CD4-positive, CD25-positive, alpha-beta regulatory T cell (primary cell): ENCODE measurements around the gene SUMO2. TPM values are rescaled to one million over a fixed set of nuclear protein-coding genes. Genes with fewer than 3 reads are reported as not detected.

Source experiments
- ATAC-seq, 2 donors: fragments of 150-1000 bp; cut with Tn5 transposase; one replicate each; pipeline ENCODE4 v1.10.0; 2021; ENCODE audit warnings: low read depth in 2 of 2, moderate number of reproducible peaks in 2 of 2, moderate library complexity in 1 of 2
- DNase-seq, 3 donors: peaks; one replicate each; pipeline versions ENCODE4 v3.0.0 to v3.0.0-alpha.2; 2012 to 2022; ENCODE audit warnings: mixed read lengths in 1 of 3
- H3K27ac ChIP-seq: one replicate; pipeline ENCODE4 v1.7.0; 2013; ENCODE audit warnings: mild to moderate bottlenecking, low read length; ENCODE audit not compliant: insufficient read depth, poor library complexity, severe bottlenecking
- H3K27me3 ChIP-seq: one replicate; pipeline ENCODE4 v1.7.0; 2013; ENCODE audit warnings: low read length; ENCODE audit not compliant: control insufficient read depth, insufficient read depth
- H3K36me3 ChIP-seq: one replicate; pipeline ENCODE4 v1.7.0; 2013; ENCODE audit warnings: mild to moderate bottlenecking, low read length, moderate library complexity; ENCODE audit not compliant: control insufficient read depth, insufficient read depth
- H3K4me1 ChIP-seq: 2 replicates; pipeline ENCODE4 v1.7.0; 2013; ENCODE audit warnings: mild to moderate bottlenecking, low read length; ENCODE audit not compliant: insufficient read depth, control insufficient read depth, poor library complexity, severe bottlenecking
- H3K4me3 ChIP-seq: one replicate; pipeline ENCODE4 v1.7.0; 2013; ENCODE audit warnings: low read depth, mild to moderate bottlenecking, low read length, moderate library complexity
- H3K9me3 ChIP-seq, 2 experiments: 1 replicate in 1 of 2; 2 replicates in 1 of 2; pipeline ENCODE4 v1.7.0; 2013; ENCODE audit warnings: low read length in 2 of 2, mild to moderate bottlenecking in 1 of 2, moderate library complexity in 1 of 2; ENCODE audit not compliant: control insufficient read depth in 2 of 2
- H3K27ac Mint-ChIP-seq, 3 donors: one replicate each; pipeline ENCODE4 v1.8.0; 2020 to 2022; ENCODE audit warnings: mild to moderate bottlenecking in 3 of 3, mixed read lengths in 3 of 3, moderate library complexity in 2 of 3
- H3K27me3 Mint-ChIP-seq: one replicate; pipeline ENCODE4 v1.8.0; 2022; ENCODE audit warnings: mild to moderate bottlenecking, mixed read lengths
- H3K36me3 Mint-ChIP-seq: one replicate; pipeline ENCODE4 v1.8.0; 2020; ENCODE audit warnings: mixed read lengths
- H3K4me1 Mint-ChIP-seq, 4 donors: one replicate each; pipeline ENCODE4 v1.8.0; 2020 to 2022; ENCODE audit warnings: mixed read lengths in 4 of 4, mild to moderate bottlenecking in 1 of 4
- H3K4me3 Mint-ChIP-seq, 4 donors: one replicate each; pipeline ENCODE4 v1.8.0; 2020 to 2022; ENCODE audit warnings: mild to moderate bottlenecking in 4 of 4, mixed read lengths in 4 of 4, moderate library complexity in 3 of 4
- H3K9me3 Mint-ChIP-seq, 7 donors: one replicate each; pipeline ENCODE4 v1.8.0; 2020 to 2022; ENCODE audit warnings: mixed read lengths in 7 of 7, mild to moderate bottlenecking in 3 of 7, moderate library complexity in 2 of 7
- polyA plus RNA-seq, 4 donors: library from polyadenylated mRNA; unstranded; fragments of 300-500 nt; fragmentation: Illumina TruSeq; gene quantifications; one replicate each; pipeline ENCODE4 v1.2.3, GENCODE V29; 2021
- total RNA-seq: library from RNA; stranded (reverse); gene quantifications from one replicate; pipeline ENCODE4 v1.2.3, GENCODE V29; 2022

The SUMO2 gene
- total RNA-seq (318 TPM), polyA plus RNA-seq (100 to 1,000 TPM; 416 to 660 (median 495) TPM)

DNA sequence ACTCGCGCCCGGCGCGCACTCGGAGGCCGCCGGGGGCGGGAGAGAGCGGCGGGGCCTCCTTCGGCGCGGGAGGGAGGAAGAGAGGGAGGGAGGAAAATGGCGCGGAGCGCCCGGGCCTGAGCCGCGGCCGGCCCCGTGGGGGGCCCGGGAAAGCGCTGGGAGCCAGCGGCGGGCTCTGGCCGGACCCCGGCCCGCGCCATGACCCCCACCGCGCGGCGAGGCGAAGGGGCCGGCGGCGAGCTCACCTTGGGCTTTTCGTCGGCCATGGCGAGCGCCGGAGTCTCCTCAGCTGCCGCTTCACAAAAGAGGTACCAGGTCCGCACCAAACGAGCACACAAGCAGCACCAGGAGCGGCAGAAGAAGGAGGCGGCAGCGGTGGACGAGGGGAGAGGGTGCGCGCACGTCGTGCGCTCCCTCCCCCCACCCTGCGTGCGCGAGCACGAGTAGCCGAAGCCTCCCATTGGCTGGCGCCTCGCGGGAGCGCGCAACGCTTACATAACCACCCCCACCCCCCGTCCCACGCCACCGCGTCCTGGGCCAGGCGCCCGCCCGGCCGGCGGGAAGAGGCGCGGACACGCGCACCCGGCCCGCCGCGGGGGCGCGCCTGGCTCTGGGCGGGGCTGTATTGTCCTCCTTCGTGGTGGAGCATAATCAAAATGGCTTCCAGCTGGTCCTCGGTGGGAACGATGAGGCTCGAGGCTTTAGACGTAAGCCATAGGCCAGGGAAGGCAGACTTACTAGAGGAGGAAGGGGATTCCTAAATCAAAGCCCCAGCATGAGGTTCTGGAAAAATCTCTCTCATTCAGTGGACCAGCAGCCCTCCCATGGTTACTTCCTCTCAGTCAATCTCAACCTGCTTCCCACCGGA lies at the start of gene SUMO2:
Gene SUMO2 (minus strand): TSS at position 391 of the 868 bp plus-strand sequence. CDS start 125 bp downstream, at position 266.
- ATAC-seq (peak; percentile 86 to 87), DNase-seq (peak; percentile 89 to 98 (median 94))
- Histone ChIP-seq H3K4me3 (peak within 1 kb of the TSS; percentile 98), H3K27me3 (no peaks in the 10 kb centered on the region), H3K27ac (peak within 1 kb of the TSS; percentile 97), H3K4me1 (peaks cover 47% of the 10 kb centered on the region), H3K9me3 (no peaks in the 10 kb centered on the region), H3K36me3 (peaks cover 15% of the 10 kb centered on the region)
- peaks cover 16% of the 10 kb centered on the region for H3K27me3 Mint-ChIP-seq
- no peaks in the 10 kb centered on the region for H3K9me3 Mint-ChIP-seq
- peaks cover 16 to 47% (median 28%) of the 10 kb centered on the region in 4 donors for H3K4me1 Mint-ChIP-seq
- peak within 1 kb of the TSS; percentile 95 to 97 (median 97) for H3K27ac Mint-ChIP-seq
- H3K4me3 Mint-ChIP-seq = peak within 1 kb of the TSS; percentile 94 to 98 (median 95)
- H3K36me3 Mint-ChIP-seq = no peaks in the 10 kb centered on the region

DNA sequence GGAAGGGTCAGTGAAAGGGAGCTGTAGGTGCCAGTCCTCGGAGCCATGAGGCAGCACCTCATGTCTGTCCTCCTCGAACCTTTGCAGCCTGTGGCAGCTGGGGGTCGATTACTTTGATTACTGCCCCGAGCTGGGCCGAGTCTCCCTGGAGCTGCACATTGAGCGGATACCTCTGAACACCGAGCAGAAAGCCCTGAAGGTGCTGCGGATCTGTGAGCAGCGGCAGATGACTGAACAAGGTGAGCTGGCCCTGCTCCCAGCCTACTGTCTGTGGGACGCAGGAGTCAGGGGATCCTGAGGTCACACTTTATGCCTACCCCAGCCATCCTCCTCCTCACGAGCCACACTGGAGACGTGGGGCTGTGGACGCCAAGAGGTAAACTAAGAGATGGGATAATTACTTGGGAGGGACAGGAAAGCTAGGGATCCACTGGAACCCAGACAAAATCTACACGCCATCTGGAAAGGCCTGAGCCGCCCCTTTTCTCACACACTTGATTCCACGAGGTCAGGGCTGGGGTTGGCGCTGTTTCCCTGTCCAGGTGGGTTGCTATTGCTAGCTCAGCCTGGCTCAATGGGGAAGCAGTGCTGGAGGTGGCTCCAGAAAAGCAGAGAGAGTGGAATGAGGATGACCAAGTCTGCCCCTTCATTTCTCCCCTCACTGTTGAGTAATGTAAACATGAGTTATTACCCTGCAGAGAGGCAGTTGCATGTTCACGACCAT lies 49.1 kb upstream of the SUMO2 start:
- Histone ChIP-seq H3K27me3 (no peaks in the 10 kb centered on the region), H3K36me3 (peaks cover 78% of the 10 kb centered on the region), H3K4me1 (no peaks in the 10 kb centered on the region), H3K4me3 (no peak overlapping the region), H3K9me3 (no peaks in the 10 kb centered on the region), H3K27ac (no peak overlapping the region)
- Mint-ChIP-seq H3K4me3 (no peak overlapping the region), H3K4me1 (peaks cover 0 to 3% (median 0%) of the 10 kb centered on the region in 4 donors), H3K36me3 (peaks cover 32% of the 10 kb centered on the region), H3K27ac (no peak overlapping the region), H3K27me3 (no peaks in the 10 kb centered on the region), H3K9me3 (no peaks in the 10 kb centered on the region)
- DNase-seq (no peak), ATAC-seq (no peak)

- H3K9me3 ChIP-seq = no peaks in the 10 kb centered on the region
- DNase-seq (no peak), ATAC-seq (no peak)
- Mint-ChIP-seq H3K36me3 (peaks cover 30% of the 10 kb centered on the region), H3K4me1 (peaks cover 0 to 3% (median 0%) of the 10 kb centered on the region in 4 donors), H3K9me3 (no peaks in the 10 kb centered on the region), H3K27ac (no peak overlapping the region), H3K4me3 (no peak overlapping the region), H3K27me3 (no peaks in the 10 kb centered on the region)
- no peak overlapping the region for H3K27ac ChIP-seq
- peaks cover 79% of the 10 kb centered on the region for H3K36me3 ChIP-seq
- no peaks in the 10 kb centered on the region for H3K27me3 ChIP-seq
- no peaks in the 10 kb centered on the region for H3K4me1 ChIP-seq
- no peak overlapping the region for H3K4me3 ChIP-seq
Observed at GRCh38 chr17:75231071-75231470, 48.3 kb upstream of the SUMO2 start.

GRCh38 chr17:75228847-75229246 lies 46.1 kb upstream of the SUMO2 start:
- Histone ChIP-seq H3K4me1 (no peaks in the 10 kb centered on the region), H3K27ac (no peak overlapping the region), H3K4me3 (no peak overlapping the region), H3K27me3 (no peaks in the 10 kb centered on the region), H3K9me3 (no peaks in the 10 kb centered on the region), H3K36me3 (peaks cover 75% of the 10 kb centered on the region)
- H3K4me1 Mint-ChIP-seq = no peaks in the 10 kb centered on the region
- peaks cover 35% of the 10 kb centered on the region for H3K36me3 Mint-ChIP-seq
- no peak for DNase-seq
- no peaks in the 10 kb centered on the region for H3K27me3 Mint-ChIP-seq
- H3K4me3 Mint-ChIP-seq = no peak overlapping the region
- no peak overlapping the region for H3K27ac Mint-ChIP-seq
- no peak for ATAC-seq
- H3K9me3 Mint-ChIP-seq = no peaks in the 10 kb centered on the region

DNA sequence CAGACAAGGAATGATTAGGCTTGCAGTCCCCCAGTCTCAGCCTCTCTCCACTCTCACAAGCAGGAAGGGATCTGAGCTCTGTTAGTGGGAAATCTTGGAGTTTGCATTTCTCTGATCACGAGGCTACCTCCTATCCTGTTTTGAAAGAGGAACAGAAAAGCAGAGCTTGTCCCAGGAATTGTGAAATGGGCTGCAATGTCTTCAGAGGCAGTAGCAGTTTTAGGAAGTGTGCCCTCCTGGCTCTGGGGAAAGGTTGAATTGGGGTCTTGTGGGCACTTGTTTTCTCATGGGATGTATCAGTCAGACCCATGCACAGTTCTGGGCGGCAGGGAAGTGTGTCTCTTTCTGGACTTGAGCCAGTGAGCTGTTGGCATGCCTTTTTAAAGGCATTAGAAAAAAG lies 45.5 kb upstream of the SUMO2 start:
- H3K36me3 Mint-ChIP-seq = peaks cover 35% of the 10 kb centered on the region
- no peak for ATAC-seq

GRCh38 chr17:75227729-75228128 lies 45.0 kb upstream of the SUMO2 start:
- H3K9me3 Mint-ChIP-seq = no peaks in the 10 kb centered on the region
- H3K4me1 Mint-ChIP-seq = no peaks in the 10 kb centered on the region
- H3K4me3 Mint-ChIP-seq = no peak overlapping the region
- DNase-seq (no peak), ATAC-seq (no peak)
- Histone ChIP-seq H3K9me3 (no peaks in the 10 kb centered on the region), H3K27ac (no peak overlapping the region), H3K4me3 (no peak overlapping the region), H3K27me3 (no peaks in the 10 kb centered on the region), H3K4me1 (no peaks in the 10 kb centered on the region), H3K36me3 (peaks cover 75% of the 10 kb centered on the region)
- no peaks in the 10 kb centered on the region for H3K27me3 Mint-ChIP-seq
- no peak overlapping the region for H3K27ac Mint-ChIP-seq
- peaks cover 31% of the 10 kb centered on the region for H3K36me3 Mint-ChIP-seq

More for the DNA sequence above, 45.5 kb upstream of the SUMO2 start:
- H3K27ac ChIP-seq = no peak overlapping the region
- no peak overlapping the region for H3K4me3 Mint-ChIP-seq
- H3K4me1 ChIP-seq = no peaks in the 10 kb centered on the region
- no peaks in the 10 kb centered on the region for H3K27me3 Mint-ChIP-seq
- no peaks in the 10 kb centered on the region for H3K27me3 ChIP-seq
- DNase-seq = no peak
- peaks cover 75% of the 10 kb centered on the region for H3K36me3 ChIP-seq
- no peaks in the 10 kb centered on the region for H3K4me1 Mint-ChIP-seq
- no peaks in the 10 kb centered on the region for H3K9me3 ChIP-seq
- no peak overlapping the region for H3K4me3 ChIP-seq
- H3K9me3 Mint-ChIP-seq = no peaks in the 10 kb centered on the region
- H3K27ac Mint-ChIP-seq = no peak overlapping the region

DNA sequence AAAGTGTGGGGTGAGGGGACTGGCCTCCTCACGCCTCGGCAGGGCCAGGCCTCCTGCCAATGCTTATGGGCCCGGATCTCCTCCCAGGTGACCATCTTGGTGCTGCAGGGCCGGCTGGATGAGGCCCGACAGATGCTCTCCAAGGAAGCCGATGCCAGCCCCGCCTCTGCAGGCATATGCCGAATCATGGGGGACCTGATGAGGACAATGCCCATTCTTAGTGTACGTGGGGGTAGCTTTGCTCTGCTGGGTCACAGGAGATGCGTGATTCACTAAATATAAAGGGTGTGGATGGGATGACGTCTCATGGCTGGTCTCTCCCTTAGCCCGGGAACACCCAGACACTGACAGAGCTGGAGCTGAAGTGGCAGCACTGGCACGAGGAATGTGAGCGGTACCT lies 42.3 kb upstream of the SUMO2 start:
- ATAC-seq = no peak
- peaks cover 29% of the 10 kb centered on the region for H3K36me3 Mint-ChIP-seq
- H3K27me3 ChIP-seq = no peaks in the 10 kb centered on the region
- H3K27ac Mint-ChIP-seq = no peak overlapping the region
- H3K4me1 ChIP-seq = no peaks in the 10 kb centered on the region
- H3K4me1 Mint-ChIP-seq = peaks cover 0 to 4% (median 2%) of the 10 kb centered on the region in 4 donors
- DNase-seq = no peak
- no peak overlapping the region for H3K4me3 ChIP-seq
- peaks cover 55% of the 10 kb centered on the region for H3K36me3 ChIP-seq
- no peaks in the 10 kb centered on the region for H3K9me3 ChIP-seq
- no peaks in the 10 kb centered on the region for H3K9me3 Mint-ChIP-seq
- H3K4me3 Mint-ChIP-seq = peak overlapping the region in 1 of 4 donors; percentile 32
- no peak overlapping the region for H3K27ac ChIP-seq
- H3K27me3 Mint-ChIP-seq = no peaks in the 10 kb centered on the region
